ENCODE measurements around the gene SEC23B. TPM values are rescaled to one million over a fixed set of nuclear protein-coding genes. Genes with fewer than 3 reads are reported as not detected.

The SEC23B gene
- total and polyA plus RNA-seq, 2 of the 13 experiments (the other 11 are each of a cell fraction or from before 2014, with no cell fraction given), result 114 to 120 TPM

DNA sequence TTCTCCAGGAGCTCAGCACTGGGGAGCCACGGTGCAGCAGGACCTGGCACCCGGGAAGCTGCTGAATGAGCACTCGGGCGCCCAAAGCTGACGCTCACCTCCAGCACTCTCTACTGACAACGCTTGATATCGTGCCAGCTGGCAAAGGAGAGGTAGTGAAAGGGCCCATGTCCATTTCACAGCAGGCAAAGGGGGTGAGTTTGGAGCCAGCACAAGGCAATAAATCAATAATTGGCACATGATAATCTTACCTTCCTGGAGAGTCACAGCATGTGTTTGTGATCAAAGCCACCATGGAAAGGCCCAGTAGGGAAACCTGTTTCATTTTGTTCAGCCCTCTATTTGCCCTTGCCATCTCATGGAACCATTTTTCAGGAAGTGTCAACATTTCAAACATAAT is 36.2 kb downstream of the SEC23B start:
- no peaks in the 10 kb centered on the region for H4K20me1 ChIP-seq (ENCODE audit: insufficient read depth, low read length)
- BruUV-seq (replicated peaks), result no TSS peak
- ATAC-seq, result no peak
- WGBS (ENCODE audit: low lambda C conversion rate), result 95% methylated on average over 7 of the region's 7 CpGs
- intact Hi-C loops (cut with micrococcal nuclease; ENCODE audit: unreplicated experiment), result no loop called here
- H3K4me3 ChIP-seq (replicated peaks in 1 of 3; ENCODE audit: insufficient read depth in 1 of 3, low read depth in 2 of 3, low read length in 3 of 3), result no peak overlapping the region
- no peaks in the 10 kb centered on the region for H3K4me1 ChIP-seq (ENCODE audit: insufficient read depth, low read length)
- ChIA-PET POLR2A (no interaction called here), CTCF (ENCODE audit: low intra/inter-chr PET ratio, low total read pairs) (no interaction called here)
- no peak overlapping the region for H3K27ac ChIP-seq (ENCODE audit: extremely low read length, insufficient read depth, low read length)
- H3K4me2 ChIP-seq (ENCODE audit: low read depth, low read length), result no peak overlapping the region
- no peak overlapping the region for H2AFZ ChIP-seq (ENCODE audit: low read length)
- H3K9me3 ChIP-seq (ENCODE audit: low read length), result no peaks in the 10 kb centered on the region
- TF ChIP-seq FOSL2 (CRISPR knock-in tag; IDR thresholded peaks at IDR 0.05), result no peak
- TF ChIP-seq TIGD3 (CRISPR knock-in tag; IDR thresholded peaks at IDR 0.05; ENCODE audit: borderline replicate concordance), result no peak
- TF ChIP-seq, protein P1, sequence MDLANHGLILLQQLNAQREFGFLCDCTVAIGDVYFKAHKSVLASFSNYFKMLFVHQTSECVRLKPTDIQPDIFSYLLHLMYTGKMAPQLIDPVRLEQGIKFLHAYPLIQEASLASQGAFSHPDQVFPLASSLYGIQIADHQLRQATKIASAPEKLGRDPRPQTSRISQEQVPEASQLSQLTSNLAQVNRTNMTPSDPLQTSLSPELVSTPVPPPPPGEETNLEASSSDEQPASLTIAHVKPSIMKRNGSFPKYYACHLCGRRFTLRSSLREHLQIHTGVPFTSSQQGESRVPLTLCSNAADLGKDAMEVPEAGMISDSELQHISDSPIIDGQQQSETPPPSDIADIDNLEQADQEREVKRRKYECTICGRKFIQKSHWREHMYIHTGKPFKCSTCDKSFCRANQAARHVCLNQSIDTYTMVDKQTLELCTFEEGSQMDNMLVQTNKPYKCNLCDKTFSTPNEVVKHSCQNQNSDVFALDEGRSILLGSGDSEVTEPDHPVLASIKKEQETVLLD (CRISPR knock-in tag; IDR thresholded peaks at IDR 0.05; ENCODE audit: low read depth), result no peak
- no peak for TF ChIP-seq ZNF772 (CRISPR knock-in tag; IDR thresholded peaks at IDR 0.05)
- TF ChIP-seq RNF2 (conservative IDR thresholded peaks at IDR 0.05; ENCODE audit: low read depth), result no peak
- TF ChIP-seq ETV6 (CRISPR knock-in tag; conservative IDR thresholded peaks at IDR 0.05), result no peak
- TF ChIP-seq NKX3-1 (CRISPR knock-in tag; IDR thresholded peaks at IDR 0.05), result no peak
- no peak for TF ChIP-seq ZNF644 (CRISPR knock-in tag; IDR thresholded peaks at IDR 0.05; ENCODE audit: low read depth)
- TF ChIP-seq MBNL3 (CRISPR knock-in tag; conservative IDR thresholded peaks at IDR 0.05), result no peak
- TF ChIP-seq, protein P2, sequence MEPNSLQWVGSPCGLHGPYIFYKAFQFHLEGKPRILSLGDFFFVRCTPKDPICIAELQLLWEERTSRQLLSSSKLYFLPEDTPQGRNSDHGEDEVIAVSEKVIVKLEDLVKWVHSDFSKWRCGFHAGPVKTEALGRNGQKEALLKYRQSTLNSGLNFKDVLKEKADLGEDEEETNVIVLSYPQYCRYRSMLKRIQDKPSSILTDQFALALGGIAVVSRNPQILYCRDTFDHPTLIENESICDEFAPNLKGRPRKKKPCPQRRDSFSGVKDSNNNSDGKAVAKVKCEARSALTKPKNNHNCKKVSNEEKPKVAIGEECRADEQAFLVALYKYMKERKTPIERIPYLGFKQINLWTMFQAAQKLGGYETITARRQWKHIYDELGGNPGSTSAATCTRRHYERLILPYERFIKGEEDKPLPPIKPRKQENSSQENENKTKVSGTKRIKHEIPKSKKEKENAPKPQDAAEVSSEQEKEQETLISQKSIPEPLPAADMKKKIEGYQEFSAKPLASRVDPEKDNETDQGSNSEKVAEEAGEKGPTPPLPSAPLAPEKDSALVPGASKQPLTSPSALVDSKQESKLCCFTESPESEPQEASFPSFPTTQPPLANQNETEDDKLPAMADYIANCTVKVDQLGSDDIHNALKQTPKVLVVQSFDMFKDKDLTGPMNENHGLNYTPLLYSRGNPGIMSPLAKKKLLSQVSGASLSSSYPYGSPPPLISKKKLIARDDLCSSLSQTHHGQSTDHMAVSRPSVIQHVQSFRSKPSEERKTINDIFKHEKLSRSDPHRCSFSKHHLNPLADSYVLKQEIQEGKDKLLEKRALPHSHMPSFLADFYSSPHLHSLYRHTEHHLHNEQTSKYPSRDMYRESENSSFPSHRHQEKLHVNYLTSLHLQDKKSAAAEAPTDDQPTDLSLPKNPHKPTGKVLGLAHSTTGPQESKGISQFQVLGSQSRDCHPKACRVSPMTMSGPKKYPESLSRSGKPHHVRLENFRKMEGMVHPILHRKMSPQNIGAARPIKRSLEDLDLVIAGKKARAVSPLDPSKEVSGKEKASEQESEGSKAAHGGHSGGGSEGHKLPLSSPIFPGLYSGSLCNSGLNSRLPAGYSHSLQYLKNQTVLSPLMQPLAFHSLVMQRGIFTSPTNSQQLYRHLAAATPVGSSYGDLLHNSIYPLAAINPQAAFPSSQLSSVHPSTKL (CRISPR knock-in tag; IDR thresholded peaks at IDR 0.05), result no peak
- no peak for TF ChIP-seq SRSF1 (optimal IDR thresholded peaks at IDR 0.05; ENCODE audit: low read depth, low read length)
- in situ Hi-C loops (cut with HindIII; ENCODE audit: extremely low pct_ligation_motif_present, low pct_unique_long_range_greater_than_20kb), result no loop called here
- no peaks in the 10 kb centered on the region for H3K79me2 ChIP-seq (ENCODE audit: insufficient read depth, low read length)
- H3K36me3 ChIP-seq (replicated peaks in 1 of 2; ENCODE audit: control insufficient read depth in 1 of 2, insufficient read depth in 2 of 2, low read length in 2 of 2), result peaks cover 45 to 83% of the 10 kb centered on the region in 2 experiments
- FAIRE-seq, result no peak
- H3K27me3 ChIP-seq (ENCODE audit: control insufficient read depth in 1 of 2, insufficient read depth in 2 of 2, low read length in 2 of 2), result no peaks in the 10 kb centered on the region
- DNase-seq (ENCODE audit: low spot score), result no peak
- no peak overlapping the region for H3K9ac ChIP-seq (ENCODE audit: insufficient read depth, low read depth, low read length)
